Endothelial cell of umbilical vein (primary cell): ENCODE results near the gene OSBP2. TPM values are rescaled to one million over a fixed set of nuclear protein-coding genes. Genes with fewer than 3 reads are reported as not detected.

ENCODE experiments used
- BruUV-seq: library from RNA; stranded (reverse); fragments of 400-500 nt; replicated peaks from 2 replicates; lab custom pipeline; 2021; lab: Mats Ljungman, UMichigan
- CTCF ChIA-PET: fragments of 300-600, 350-600 bp; sonication (Branson Sonifier 250); formaldehyde crosslinking; loops from one replicate; lab custom pipeline; 2021; ENCODE audit warnings: antibody characterized with exemption, inconsistent platforms; lab: Charles Lee
- POLR2A ChIA-PET: fragments of 300-600, 350-600 bp; sonication (Branson Sonifier 250); formaldehyde crosslinking; loops from one replicate; lab custom pipeline; 2021; ENCODE audit warnings: antibody characterized with exemption, inconsistent platforms; lab: Charles Lee
- DNase-seq: peaks from one replicate; pipeline ENCODE4 v3.0.0-alpha.2; 2011; ENCODE audit warnings: low read depth, low spot score
- FAIRE-seq: peaks from 2 replicates; lab custom pipeline; 2011; peaks lifted over from hg19 to GRCh38; lab: Jason Lieb, UNC
- H2AFZ ChIP-seq: 2 replicates; pipeline ENCODE4 v1.6.0; 2012; ENCODE audit warnings: low read depth, low read length, control low read depth, inconsistent platforms
- H3K27ac ChIP-seq: 2 replicates; pipeline ENCODE4 v1.5.1; 2011; ENCODE audit warnings: low read depth, mild to moderate bottlenecking, control low read depth, low read length, moderate library complexity; ENCODE audit not compliant: insufficient read depth
- H3K27me3 ChIP-seq, 2 experiments: 2 replicates each; pipeline versions ENCODE4 v1.6.0 to v1.6.1; 2011; ENCODE audit warnings: low read length in 2 of 2, mixed read lengths in 1 of 2; ENCODE audit not compliant: control insufficient read depth in 2 of 2, insufficient read depth in 2 of 2
- H3K36me3 ChIP-seq, 2 experiments: 2 replicates in 1 of 2; 3 replicates in 1 of 2; pipeline ENCODE4 v1.5.1; 2011; ENCODE audit warnings: low read length in 2 of 2, mild to moderate bottlenecking in 1 of 2, moderate library complexity in 1 of 2; ENCODE audit not compliant: control insufficient read depth in 2 of 2, insufficient read depth in 2 of 2; ENCODE audit errors: extremely low read depth in 1 of 2
- H3K4me1 ChIP-seq: 3 replicates; pipeline ENCODE4 v1.5.1; 2011; ENCODE audit warnings: mild to moderate bottlenecking, low read length; ENCODE audit not compliant: control insufficient read depth, insufficient read depth; ENCODE audit errors: extremely low read depth
- H3K4me2 ChIP-seq: 2 replicates; pipeline ENCODE4 v1.6.1; 2011; ENCODE audit warnings: low read length, control low read depth, mixed read lengths; ENCODE audit not compliant: insufficient read depth
- H3K4me3 ChIP-seq, 3 experiments: fragments of 200-600 bp in 1 of 3; sonication (generic), shearing (Covaris generic) in 1 of 3; replicated peaks in 1 of 3; 2 replicates each; pipeline ENCODE4 v1.5.1; 2011 to 2016; ENCODE audit warnings: control low read depth in 3 of 3, low read length in 3 of 3, mild to moderate bottlenecking in 2 of 3, inconsistent platforms in 1 of 3, low read depth in 1 of 3, moderate library complexity in 1 of 3; ENCODE audit not compliant: insufficient read depth in 1 of 3
- H3K79me2 ChIP-seq: 2 replicates; pipeline ENCODE4 v1.6.0; 2012; ENCODE audit warnings: low read length, inconsistent platforms; ENCODE audit not compliant: control insufficient read depth, insufficient read depth
- H3K9ac ChIP-seq: replicated peaks from 2 replicates; pipeline ENCODE3; 2011; ENCODE audit warnings: low read length, control low read depth; ENCODE audit not compliant: insufficient read depth; ENCODE audit errors: extremely low read depth
- H3K9me1 ChIP-seq: replicated peaks from 3 replicates; pipeline ENCODE4 v1.6.0; 2011; ENCODE audit warnings: mild to moderate bottlenecking, low read length; ENCODE audit not compliant: control insufficient read depth, insufficient read depth; ENCODE audit errors: extremely low read depth
- H3K9me3 ChIP-seq: replicated peaks from 2 replicates; pipeline ENCODE4 v1.5.1; 2012; ENCODE audit warnings: low read length, inconsistent platforms; ENCODE audit not compliant: control insufficient read depth, insufficient read depth
- H4K20me1 ChIP-seq: replicated peaks from 2 replicates; pipeline ENCODE3; 2011; ENCODE audit warnings: mild to moderate bottlenecking, low read length; ENCODE audit not compliant: control insufficient read depth, insufficient read depth; ENCODE audit errors: extremely low read depth
- CTCF ChIP-seq, 2 donors: IDR thresholded peaks; 1 replicate in 1 of 2; 2 replicates in 1 of 2; pipeline ENCODE4 v1.5.1; 2011; ENCODE audit warnings: low read length in 2 of 2, mild to moderate bottlenecking in 2 of 2, moderate library complexity in 2 of 2, control low read depth in 1 of 2, inconsistent platforms in 1 of 2, low read depth in 1 of 2; ENCODE audit not compliant: insufficient read depth in 1 of 2; ENCODE audit errors: extremely low read depth in 1 of 2
- EZH2 ChIP-seq: IDR thresholded peaks from 2 replicates; pipeline ENCODE4 v1.6.1; 2012; ENCODE audit warnings: borderline replicate concordance, low read depth, mild to moderate bottlenecking, moderate library complexity, low read length, inconsistent platforms; ENCODE audit not compliant: severe bottlenecking
- FOS ChIP-seq: IDR thresholded peaks from 2 replicates; pipeline ENCODE4 v1.6.1; 2011; ENCODE audit warnings: mild to moderate bottlenecking, low read length, moderate library complexity, borderline replicate concordance; ENCODE audit not compliant: insufficient read depth
- GATA2 ChIP-seq: IDR thresholded peaks from 2 replicates; pipeline ENCODE4 v1.7.0; 2011; ENCODE audit warnings: low read depth, mild to moderate bottlenecking, moderate library complexity, mixed read lengths, low read length; ENCODE audit not compliant: insufficient read length, insufficient read depth
- JUN ChIP-seq: IDR thresholded peaks from 2 replicates; pipeline ENCODE4 v1.6.1; 2011; ENCODE audit warnings: borderline replicate concordance, low read depth; ENCODE audit not compliant: insufficient read length, insufficient read depth
- MAX ChIP-seq: IDR thresholded peaks from 2 replicates; pipeline ENCODE4 v1.6.1; 2011; ENCODE audit not compliant: insufficient read depth, insufficient read length
- MYC ChIP-seq: IDR thresholded peaks from one replicate; pipeline ENCODE4 v1.6.1; 2011; ENCODE audit warnings: mild to moderate bottlenecking, low read depth, low read length
- POLR2A ChIP-seq: IDR thresholded peaks from 2 replicates; pipeline ENCODE4 v1.6.1; 2012; ENCODE audit warnings: low read depth, mild to moderate bottlenecking, control low read depth, low read length
- POLR2AphosphoS5 ChIP-seq: IDR thresholded peaks from 2 replicates; pipeline ENCODE4 v1.6.1; 2012; ENCODE audit warnings: low read depth, mild to moderate bottlenecking, control low read depth, low read length, moderate library complexity; ENCODE audit not compliant: insufficient read depth
- dilution Hi-C: fragments of 300-500 bp; cut with MboI; formaldehyde crosslinking; loops from one replicate; pipeline ENCODE4 v1.15.0; 2019; ENCODE audit warnings: low sequenced_read_pairs; ENCODE audit not compliant: extremely low pct_ligation_motif_present
- intact Hi-C: fragments of 100-400 bp; cut with micrococcal nuclease; formaldehyde crosslinking; loops from one replicate; pipeline ENCODE4 v1.10.0; 2022
- polyA plus RNA-seq, 4 experiments: library from polyadenylated mRNA; depleted of rRNA in 3 of 4; stranded (reverse) in 3 of 4; unstranded in 1 of 4; fragments of >200 nt; gene quantifications; 2 replicates each; pipeline versions ENCODE4 v1.2.1 to v1.2.3, GENCODE V29; 2011 to 2012; ENCODE audit warnings: missing spikeins in 1 of 4
- total RNA-seq: library from RNA; stranded (reverse); gene quantifications from 2 replicates; pipeline ENCODE4 v1.2.3, GENCODE V29; 2021

OSBP2 gene
- total and polyA plus RNA-seq, 2 donors (not counting 3 experiments of a cell fraction or from before 2014, with no cell fraction given): 4.1 to 7.5 TPM

- DNase-seq (no peak), FAIRE-seq (no peak)
- ChIA-PET POLR2A (no interaction called here), CTCF (no interaction called here)
- H3K4me2 ChIP-seq: no peak overlapping the region
- H3K4me1 ChIP-seq: no peaks in the 10 kb centered on the region
- TF ChIP-seq POLR2A (no peak), POLR2AphosphoS5 (no peak), MAX (no peak), MYC (no peak), FOS (no peak), GATA2 (no peak), EZH2 (no peak), JUN (no peak), CTCF (IDR thresholded peaks at IDR 0.05; ENCODE audit: extremely low read depth in 1 of 2, insufficient read depth in 1 of 2, low read depth in 1 of 2, low read length in 2 of 2) (no peak)
- H3K27me3 ChIP-seq: no peaks in the 10 kb centered on the region
- H3K9ac ChIP-seq: no peak overlapping the region
- H3K4me3 ChIP-seq: no peak overlapping the region
- H3K36me3 ChIP-seq: no peaks in the 10 kb centered on the region
- H4K20me1 ChIP-seq: no peaks in the 10 kb centered on the region
- H3K79me2 ChIP-seq: no peaks in the 10 kb centered on the region
- dilution Hi-C loops (no loop called here), intact Hi-C loops (no loop called here)
- no peak overlapping the region for H2AFZ ChIP-seq
- no peak overlapping the region for H3K27ac ChIP-seq
- no peaks in the 10 kb centered on the region for H3K9me3 ChIP-seq
- no peaks in the 10 kb centered on the region for H3K9me1 ChIP-seq
- BruUV-seq: no TSS peak
These were observed 188.4 kb downstream of the OSBP2 start for GRCh38 chr22:30882974-30883533.
